ENCODE measurements around the gene TENT4A. TPM values are rescaled to one million over a fixed set of nuclear protein-coding genes. Genes with fewer than 3 reads are reported as not detected.
A peak's percentile ranks its signal among the peaks of the same experiment; 100 is the strongest.

TENT4A gene
- total and polyA plus RNA-seq, 10 of the 15 experiments (the other 5 are each of a cell fraction or from before 2014, with no cell fraction given), result 1.4 to 30.6 (median 12.5) TPM

DNA sequence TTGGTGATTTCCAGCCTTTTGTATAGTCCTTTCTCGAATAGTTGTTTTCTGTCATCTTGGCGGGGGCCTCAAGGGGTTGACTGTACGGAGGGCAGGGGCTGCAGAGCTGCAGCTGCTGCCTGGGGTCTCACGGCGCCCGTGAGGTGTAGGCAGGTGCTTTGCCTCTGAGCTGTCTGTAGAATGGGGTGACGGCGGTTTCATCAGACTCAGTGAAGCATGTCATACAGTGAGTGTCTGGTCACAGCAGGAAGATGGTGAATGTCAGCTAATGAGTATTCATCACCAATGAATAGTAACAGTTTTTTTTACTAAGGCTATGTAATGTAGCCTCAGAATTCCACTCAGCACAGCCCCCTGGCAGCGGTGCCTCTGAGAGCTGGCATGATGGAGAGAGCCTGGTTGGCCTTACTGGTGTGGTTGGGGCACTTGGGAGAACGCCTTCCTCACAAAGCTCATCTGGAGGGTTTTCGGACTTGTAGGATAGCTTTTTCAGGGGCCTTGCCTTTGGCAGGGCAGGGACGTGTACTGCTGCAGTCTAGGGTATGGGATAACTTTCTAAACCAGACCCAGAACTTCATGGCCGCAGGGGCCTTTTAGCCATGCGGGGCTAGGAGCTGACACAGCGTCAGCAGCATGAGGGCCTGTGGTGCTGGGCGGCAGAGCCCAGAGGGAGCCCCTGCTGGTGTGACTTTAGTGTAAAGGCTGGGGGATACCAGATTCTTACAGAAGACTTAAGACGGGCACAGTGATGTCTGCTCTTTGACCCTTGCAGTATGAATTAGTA lies 15.0 kb downstream of the TENT4A start (continued):
- TF ChIP-seq, protein P1, sequence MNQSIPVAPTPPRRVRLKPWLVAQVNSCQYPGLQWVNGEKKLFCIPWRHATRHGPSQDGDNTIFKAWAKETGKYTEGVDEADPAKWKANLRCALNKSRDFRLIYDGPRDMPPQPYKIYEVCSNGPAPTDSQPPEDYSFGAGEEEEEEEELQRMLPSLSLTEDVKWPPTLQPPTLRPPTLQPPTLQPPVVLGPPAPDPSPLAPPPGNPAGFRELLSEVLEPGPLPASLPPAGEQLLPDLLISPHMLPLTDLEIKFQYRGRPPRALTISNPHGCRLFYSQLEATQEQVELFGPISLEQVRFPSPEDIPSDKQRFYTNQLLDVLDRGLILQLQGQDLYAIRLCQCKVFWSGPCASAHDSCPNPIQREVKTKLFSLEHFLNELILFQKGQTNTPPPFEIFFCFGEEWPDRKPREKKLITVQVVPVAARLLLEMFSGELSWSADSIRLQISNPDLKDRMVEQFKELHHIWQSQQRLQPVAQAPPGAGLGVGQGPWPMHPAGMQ (IDR thresholded peaks at IDR 0.05; ENCODE audit: borderline replicate concordance), result no peak
- TF ChIP-seq MYC (IDR thresholded peaks at IDR 0.05; ENCODE audit: insufficient read depth, insufficient read length, insufficient replicate concordance, low read length, severe bottlenecking) (no peak), HDAC6 (IDR thresholded peaks at IDR 0.05; ENCODE audit: unreplicated experiment) (no peak), ZBED1 (IDR thresholded peaks at IDR 0.05; ENCODE audit: borderline replicate concordance) (no peak), EP300 (IDR thresholded peaks at IDR 0.05; ENCODE audit: borderline replicate concordance in 1 of 2, control insufficient read depth in 1 of 2, low read depth in 2 of 2, low read length in 2 of 2) (peak; percentile 64 to 91), SMAD5 (IDR thresholded peaks at IDR 0.05; ENCODE audit: low read depth) (no peak), RB1 (IDR thresholded peaks at IDR 0.05; ENCODE audit: borderline replicate concordance) (no peak), DPF2 (IDR thresholded peaks at IDR 0.05) (peak; percentile 95), TCF3 (IDR thresholded peaks at IDR 0.05; ENCODE audit: borderline replicate concordance, insufficient read depth, low read depth, low read length) (peak; percentile 87; the same call in 1 of the 2 replicates), ZNF274 (IDR thresholded peaks at IDR 0.05; ENCODE audit: insufficient read depth, insufficient read length) (no peak)
- TF ChIP-seq, protein P2, sequence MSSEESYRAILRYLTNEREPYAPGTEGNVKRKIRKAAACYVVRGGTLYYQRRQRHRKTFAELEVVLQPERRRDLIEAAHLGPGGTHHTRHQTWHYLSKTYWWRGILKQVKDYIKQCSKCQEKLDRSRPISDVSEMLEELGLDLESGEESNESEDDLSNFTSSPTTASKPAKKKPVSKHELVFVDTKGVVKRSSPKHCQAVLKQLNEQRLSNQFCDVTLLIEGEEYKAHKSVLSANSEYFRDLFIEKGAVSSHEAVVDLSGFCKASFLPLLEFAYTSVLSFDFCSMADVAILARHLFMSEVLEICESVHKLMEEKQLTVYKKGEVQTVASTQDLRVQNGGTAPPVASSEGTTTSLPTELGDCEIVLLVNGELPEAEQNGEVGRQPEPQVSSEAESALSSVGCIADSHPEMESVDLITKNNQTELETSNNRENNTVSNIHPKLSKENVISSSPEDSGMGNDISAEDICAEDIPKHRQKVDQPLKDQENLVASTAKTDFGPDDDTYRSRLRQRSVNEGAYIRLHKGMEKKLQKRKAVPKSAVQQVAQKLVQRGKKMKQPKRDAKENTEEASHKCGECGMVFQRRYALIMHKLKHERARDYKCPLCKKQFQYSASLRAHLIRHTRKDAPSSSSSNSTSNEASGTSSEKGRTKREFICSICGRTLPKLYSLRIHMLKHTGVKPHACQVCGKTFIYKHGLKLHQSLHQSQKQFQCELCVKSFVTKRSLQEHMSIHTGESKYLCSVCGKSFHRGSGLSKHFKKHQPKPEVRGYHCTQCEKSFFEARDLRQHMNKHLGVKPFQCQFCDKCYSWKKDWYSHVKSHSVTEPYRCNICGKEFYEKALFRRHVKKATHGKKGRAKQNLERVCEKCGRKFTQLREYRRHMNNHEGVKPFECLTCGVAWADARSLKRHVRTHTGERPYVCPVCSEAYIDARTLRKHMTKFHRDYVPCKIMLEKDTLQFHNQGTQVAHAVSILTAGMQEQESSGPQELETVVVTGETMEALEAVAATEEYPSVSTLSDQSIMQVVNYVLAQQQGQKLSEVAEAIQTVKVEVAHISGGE (CRISPR knock-in tag; IDR thresholded peaks at IDR 0.05), result no peak
- TF ChIP-seq, protein P3, sequence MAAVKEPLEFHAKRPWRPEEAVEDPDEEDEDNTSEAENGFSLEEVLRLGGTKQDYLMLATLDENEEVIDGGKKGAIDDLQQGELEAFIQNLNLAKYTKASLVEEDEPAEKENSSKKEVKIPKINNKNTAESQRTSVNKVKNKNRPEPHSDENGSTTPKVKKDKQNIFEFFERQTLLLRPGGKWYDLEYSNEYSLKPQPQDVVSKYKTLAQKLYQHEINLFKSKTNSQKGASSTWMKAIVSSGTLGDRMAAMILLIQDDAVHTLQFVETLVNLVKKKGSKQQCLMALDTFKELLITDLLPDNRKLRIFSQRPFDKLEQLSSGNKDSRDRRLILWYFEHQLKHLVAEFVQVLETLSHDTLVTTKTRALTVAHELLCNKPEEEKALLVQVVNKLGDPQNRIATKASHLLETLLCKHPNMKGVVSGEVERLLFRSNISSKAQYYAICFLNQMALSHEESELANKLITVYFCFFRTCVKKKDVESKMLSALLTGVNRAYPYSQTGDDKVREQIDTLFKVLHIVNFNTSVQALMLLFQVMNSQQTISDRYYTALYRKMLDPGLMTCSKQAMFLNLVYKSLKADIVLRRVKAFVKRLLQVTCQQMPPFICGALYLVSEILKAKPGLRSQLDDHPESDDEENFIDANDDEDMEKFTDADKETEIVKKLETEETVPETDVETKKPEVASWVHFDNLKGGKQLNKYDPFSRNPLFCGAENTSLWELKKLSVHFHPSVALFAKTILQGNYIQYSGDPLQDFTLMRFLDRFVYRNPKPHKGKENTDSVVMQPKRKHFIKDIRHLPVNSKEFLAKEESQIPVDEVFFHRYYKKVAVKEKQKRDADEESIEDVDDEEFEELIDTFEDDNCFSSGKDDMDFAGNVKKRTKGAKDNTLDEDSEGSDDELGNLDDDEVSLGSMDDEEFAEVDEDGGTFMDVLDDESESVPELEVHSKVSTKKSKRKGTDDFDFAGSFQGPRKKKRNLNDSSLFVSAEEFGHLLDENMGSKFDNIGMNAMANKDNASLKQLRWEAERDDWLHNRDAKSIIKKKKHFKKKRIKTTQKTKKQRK (IDR thresholded peaks at IDR 0.05; ENCODE audit: low read depth, low read length), result no peak
- TF ChIP-seq, protein P4, sequence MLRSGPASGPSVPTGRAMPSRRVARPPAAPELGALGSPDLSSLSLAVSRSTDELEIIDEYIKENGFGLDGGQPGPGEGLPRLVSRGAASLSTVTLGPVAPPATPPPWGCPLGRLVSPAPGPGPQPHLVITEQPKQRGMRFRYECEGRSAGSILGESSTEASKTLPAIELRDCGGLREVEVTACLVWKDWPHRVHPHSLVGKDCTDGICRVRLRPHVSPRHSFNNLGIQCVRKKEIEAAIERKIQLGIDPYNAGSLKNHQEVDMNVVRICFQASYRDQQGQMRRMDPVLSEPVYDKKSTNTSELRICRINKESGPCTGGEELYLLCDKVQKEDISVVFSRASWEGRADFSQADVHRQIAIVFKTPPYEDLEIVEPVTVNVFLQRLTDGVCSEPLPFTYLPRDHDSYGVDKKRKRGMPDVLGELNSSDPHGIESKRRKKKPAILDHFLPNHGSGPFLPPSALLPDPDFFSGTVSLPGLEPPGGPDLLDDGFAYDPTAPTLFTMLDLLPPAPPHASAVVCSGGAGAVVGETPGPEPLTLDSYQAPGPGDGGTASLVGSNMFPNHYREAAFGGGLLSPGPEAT (IDR thresholded peaks at IDR 0.05; ENCODE audit: low read depth), result peak; percentile 61; the same call in 1 of the 2 replicates
- TF ChIP-seq, protein P5, sequence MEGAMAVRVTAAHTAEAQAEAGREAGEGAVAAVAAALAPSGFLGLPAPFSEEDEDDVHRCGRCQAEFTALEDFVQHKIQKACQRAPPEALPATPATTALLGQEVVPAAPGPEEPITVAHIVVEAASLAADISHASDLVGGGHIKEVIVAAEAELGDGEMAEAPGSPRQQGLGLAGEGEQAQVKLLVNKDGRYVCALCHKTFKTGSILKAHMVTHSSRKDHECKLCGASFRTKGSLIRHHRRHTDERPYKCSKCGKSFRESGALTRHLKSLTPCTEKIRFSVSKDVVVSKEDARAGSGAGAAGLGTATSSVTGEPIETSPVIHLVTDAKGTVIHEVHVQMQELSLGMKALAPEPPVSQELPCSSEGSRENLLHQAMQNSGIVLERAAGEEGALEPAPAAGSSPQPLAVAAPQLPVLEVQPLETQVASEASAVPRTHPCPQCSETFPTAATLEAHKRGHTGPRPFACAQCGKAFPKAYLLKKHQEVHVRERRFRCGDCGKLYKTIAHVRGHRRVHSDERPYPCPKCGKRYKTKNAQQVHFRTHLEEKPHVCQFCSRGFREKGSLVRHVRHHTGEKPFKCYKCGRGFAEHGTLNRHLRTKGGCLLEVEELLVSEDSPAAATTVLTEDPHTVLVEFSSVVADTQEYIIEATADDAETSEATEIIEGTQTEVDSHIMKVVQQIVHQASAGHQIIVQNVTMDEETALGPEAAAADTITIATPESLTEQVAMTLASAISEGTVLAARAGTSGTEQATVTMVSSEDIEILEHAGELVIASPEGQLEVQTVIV (IDR thresholded peaks at IDR 0.05; ENCODE audit: borderline replicate concordance, partially characterized antibody), result no peak
